ENCODE measurements around the gene CPA2. TPM values are rescaled to one million over a fixed set of nuclear protein-coding genes. Genes with fewer than 3 reads are reported as not detected.
"Not testable (repeated sequence)": the region's sequence is repeated elsewhere in the genome, so short reads cannot be mapped to it uniquely, and the experiment has no call there.

Gene CPA2
- total RNA-seq, 4 donors from 2014 or later: not detected

DNA sequence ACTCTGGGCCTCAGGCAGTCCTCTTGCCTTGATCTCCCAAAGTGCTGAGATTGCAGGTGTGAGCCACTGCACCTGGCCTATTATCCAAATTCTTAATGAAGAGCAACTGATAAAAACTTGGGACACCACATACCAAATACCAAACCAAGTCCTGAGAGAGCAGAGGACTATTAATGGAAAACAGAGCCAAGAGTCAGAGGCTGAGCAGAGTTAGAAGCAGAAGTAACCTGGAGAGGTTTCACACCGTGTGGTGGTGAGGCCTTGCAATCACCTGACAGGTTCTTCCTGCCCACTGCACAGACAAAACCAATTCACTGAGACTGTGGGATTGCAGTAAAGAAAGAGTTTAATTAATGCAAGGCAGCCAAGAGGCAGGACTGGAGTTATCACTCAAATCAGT is 43.0 kb upstream of the CPA2 start:
- Histone ChIP-seq H3K4me3 (no peak overlapping the region), H3K36me3 (no peaks in the 10 kb centered on the region), H3K9me3 (no peaks in the 10 kb centered on the region), H3K4me1 (no peaks in the 10 kb centered on the region), H3K27me3 (no peaks in the 10 kb centered on the region), H3K27ac (no peak overlapping the region)
- no peak for DNase-seq
- no peak for TF ChIP-seq POLR2A (IDR thresholded peaks at IDR 0.05)
- TF ChIP-seq, protein P1, sequence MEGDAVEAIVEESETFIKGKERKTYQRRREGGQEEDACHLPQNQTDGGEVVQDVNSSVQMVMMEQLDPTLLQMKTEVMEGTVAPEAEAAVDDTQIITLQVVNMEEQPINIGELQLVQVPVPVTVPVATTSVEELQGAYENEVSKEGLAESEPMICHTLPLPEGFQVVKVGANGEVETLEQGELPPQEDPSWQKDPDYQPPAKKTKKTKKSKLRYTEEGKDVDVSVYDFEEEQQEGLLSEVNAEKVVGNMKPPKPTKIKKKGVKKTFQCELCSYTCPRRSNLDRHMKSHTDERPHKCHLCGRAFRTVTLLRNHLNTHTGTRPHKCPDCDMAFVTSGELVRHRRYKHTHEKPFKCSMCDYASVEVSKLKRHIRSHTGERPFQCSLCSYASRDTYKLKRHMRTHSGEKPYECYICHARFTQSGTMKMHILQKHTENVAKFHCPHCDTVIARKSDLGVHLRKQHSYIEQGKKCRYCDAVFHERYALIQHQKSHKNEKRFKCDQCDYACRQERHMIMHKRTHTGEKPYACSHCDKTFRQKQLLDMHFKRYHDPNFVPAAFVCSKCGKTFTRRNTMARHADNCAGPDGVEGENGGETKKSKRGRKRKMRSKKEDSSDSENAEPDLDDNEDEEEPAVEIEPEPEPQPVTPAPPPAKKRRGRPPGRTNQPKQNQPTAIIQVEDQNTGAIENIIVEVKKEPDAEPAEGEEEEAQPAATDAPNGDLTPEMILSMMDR (IDR thresholded peaks at IDR 0.05 in 4 of 5, conservative IDR thresholded peaks at IDR 0.05 in 1 of 5): no peak
- intact Hi-C loops (cut with DNase I; ENCODE audit: low total_unique reads): no loop called here
- no peak for ATAC-seq
- in situ Hi-C loops (cut with MboI; ENCODE audit: low sequenced_read_pairs in 4 of 4): no loop called here

DNA sequence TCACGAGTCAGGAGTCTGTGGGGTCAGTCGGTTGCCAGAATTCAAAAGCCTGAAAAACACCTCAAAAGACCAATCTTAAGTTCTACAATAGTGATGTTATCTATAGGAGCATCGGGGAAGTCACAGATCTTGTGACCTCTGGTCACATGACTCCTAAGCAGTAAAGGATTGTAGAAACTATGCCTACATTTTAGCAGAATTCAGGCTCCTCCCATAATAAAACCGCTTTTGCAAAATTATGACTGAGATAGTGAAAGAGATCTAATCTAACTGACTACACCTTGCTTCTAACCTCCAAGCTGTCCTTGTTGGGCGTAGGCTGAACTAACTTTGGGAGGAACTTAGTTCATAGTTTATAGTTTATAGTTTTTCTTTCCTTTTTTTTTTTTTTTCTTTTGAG is 42.5 kb upstream of the CPA2 start:
- Histone ChIP-seq H3K27ac (no peak overlapping the region), H3K36me3 (no peaks in the 10 kb centered on the region), H3K9me3 (no peaks in the 10 kb centered on the region), H3K4me3 (no peak overlapping the region), H3K27me3 (no peaks in the 10 kb centered on the region), H3K4me1 (no peaks in the 10 kb centered on the region)
- DNase-seq (no peak), ATAC-seq (no peak)
- intact Hi-C loops (cut with DNase I; ENCODE audit: low total_unique reads): no loop called here
- in situ Hi-C loops (cut with MboI; ENCODE audit: low sequenced_read_pairs in 4 of 4): no loop called here
- TF ChIP-seq, protein P1 (IDR thresholded peaks at IDR 0.05 in 4 of 5, conservative IDR thresholded peaks at IDR 0.05 in 1 of 5): no peak
- no peak for TF ChIP-seq POLR2A (IDR thresholded peaks at IDR 0.05)

DNA sequence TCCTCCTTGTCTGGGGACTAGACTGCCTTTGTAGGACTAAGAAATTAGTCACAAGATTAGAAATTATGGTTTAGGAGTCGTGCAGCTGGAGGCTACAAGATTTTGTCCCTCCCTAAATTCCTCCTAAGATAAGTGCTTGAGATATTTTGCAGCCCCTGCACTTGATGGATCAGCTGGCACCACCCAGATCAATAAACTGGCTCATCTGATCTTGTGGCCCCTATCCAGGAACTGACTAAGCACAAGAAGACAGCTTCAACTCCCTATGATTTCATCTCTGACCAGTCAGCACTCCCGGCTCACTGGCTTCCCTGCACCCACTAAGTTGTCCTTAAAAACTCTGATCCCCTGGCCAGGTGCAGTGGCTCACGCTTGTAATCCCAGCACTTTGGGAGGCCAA is 41.7 kb upstream of the CPA2 start:
- H3K9me3 ChIP-seq; H3K27me3 ChIP-seq; H3K4me3 ChIP-seq; H3K27ac ChIP-seq; H3K4me1 ChIP-seq; intact Hi-C loops (cut with DNase I; ENCODE audit: low total_unique reads); ATAC-seq; H3K36me3 ChIP-seq; DNase-seq: not testable (repeated sequence)
- in situ Hi-C loops (cut with MboI; ENCODE audit: low sequenced_read_pairs in 4 of 4): loop anchor here in 3 of 4 donors (25.0 kb wide), 2 partner anchors 487 to 537 kb away; no protein-coding TSS in a partner anchor

DNA sequence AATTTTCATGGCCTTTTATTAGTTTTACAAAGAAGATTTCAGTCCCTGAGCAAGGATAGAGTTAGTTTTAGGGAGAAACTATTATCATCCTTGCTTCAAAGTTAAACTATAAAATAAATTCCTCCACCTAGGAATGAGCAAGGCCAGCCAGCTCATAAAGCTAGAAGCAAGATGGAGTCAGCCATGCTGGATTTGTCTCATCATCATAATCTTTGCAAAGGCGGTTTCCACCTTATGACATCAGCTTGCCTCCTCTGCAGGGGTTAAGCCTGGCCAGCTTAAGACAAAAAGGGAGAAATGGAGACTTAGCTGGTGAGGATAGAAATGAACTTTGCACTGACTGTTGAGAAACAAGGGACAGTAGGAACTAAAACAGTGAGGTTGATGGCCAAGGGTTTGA is 40.3 kb upstream of the CPA2 start:
- no peaks in the 10 kb centered on the region for H3K36me3 ChIP-seq
- intact Hi-C loops (cut with DNase I; ENCODE audit: low total_unique reads): no loop called here
- H3K4me1 ChIP-seq: no peaks in the 10 kb centered on the region
- DNase-seq (no peak), ATAC-seq (no peak)
- H3K9me3 ChIP-seq: no peaks in the 10 kb centered on the region
- H3K27ac ChIP-seq: no peak overlapping the region
- no peak for TF ChIP-seq POLR2A (IDR thresholded peaks at IDR 0.05)
- TF ChIP-seq, protein P1 (IDR thresholded peaks at IDR 0.05 in 4 of 5, conservative IDR thresholded peaks at IDR 0.05 in 1 of 5): no peak
- no peak overlapping the region for H3K4me3 ChIP-seq
- no peaks in the 10 kb centered on the region for H3K27me3 ChIP-seq
- in situ Hi-C loops (cut with MboI; ENCODE audit: low sequenced_read_pairs in 4 of 4): loop anchor here in 3 of 4 donors (25.0 kb wide), 2 partner anchors 486 to 536 kb away; no protein-coding TSS in a partner anchor

DNA sequence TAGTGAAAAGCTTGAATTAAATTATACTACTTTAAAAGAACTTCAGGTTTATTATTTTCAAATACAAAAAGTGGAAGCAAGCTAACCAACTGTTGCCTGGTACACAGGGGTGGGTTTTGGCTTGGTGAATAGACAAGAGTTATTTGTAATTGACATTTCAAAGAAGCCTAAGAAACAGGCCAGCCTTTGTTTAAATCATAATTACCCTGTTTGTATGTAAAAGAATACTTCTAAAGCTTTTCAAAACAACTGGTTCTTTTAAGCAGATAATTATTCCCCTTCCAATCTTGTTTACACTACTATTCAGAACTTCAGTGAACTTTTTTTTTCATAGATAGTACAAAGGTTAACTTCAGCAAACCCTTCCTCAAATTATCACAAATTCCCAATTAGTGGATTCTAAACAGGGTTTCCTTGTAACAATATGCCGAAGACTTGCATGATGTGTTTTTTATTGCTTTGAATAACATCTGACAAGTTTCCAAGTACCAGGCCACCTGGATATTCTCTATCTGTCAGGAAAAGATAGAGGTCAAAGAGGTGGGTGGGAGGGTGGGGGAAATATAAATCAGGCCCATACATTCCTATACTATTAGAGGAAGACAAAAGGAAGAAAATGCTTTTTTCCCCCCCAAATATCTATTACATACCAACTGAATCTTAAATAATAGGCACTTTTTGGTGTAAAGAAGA is 38.6 kb upstream of the CPA2 start:
- in situ Hi-C loops (cut with MboI; ENCODE audit: low sequenced_read_pairs in 4 of 4): loop anchor here in 3 of 4 donors (25.0 kb wide), 2 partner anchors 484 to 534 kb away; no protein-coding TSS in a partner anchor
- H3K27ac ChIP-seq: no peak overlapping the region
- ATAC-seq: no peak

More for the DNA sequence above, 38.6 kb upstream of the CPA2 start:
- Histone ChIP-seq H3K4me3 (no peak overlapping the region), H3K9me3 (no peaks in the 10 kb centered on the region), H3K36me3 (no peaks in the 10 kb centered on the region), H3K4me1 (no peaks in the 10 kb centered on the region), H3K27me3 (no peaks in the 10 kb centered on the region)
- no peak for DNase-seq
- intact Hi-C loops (cut with DNase I; ENCODE audit: low total_unique reads): no loop called here
- no peak for TF ChIP-seq POLR2A (IDR thresholded peaks at IDR 0.05)
- TF ChIP-seq, protein P1 (IDR thresholded peaks at IDR 0.05 in 4 of 5, conservative IDR thresholded peaks at IDR 0.05 in 1 of 5): no peak

Data from gastrocnemius medialis (tissue), 4 donors.